Neural progenitor cell (in vitro differentiated cells): ENCODE measurements around the gene CHMP2B. TPM values are rescaled to one million over a fixed set of nuclear protein-coding genes. Genes with fewer than 3 reads are reported as not detected.

ENCODE experiments used
- DNase-seq: peaks from one replicate; pipeline ENCODE4 v3.0.0-alpha.2; 2016; ENCODE audit warnings: low spot score
- H2AFZ ChIP-seq: fragments of 200-600 bp; sonication (generic); replicated peaks from 2 replicates; pipeline ENCODE4 v1.6.1; 2016; ENCODE audit warnings: antibody characterized with exemption
- H3F3A ChIP-seq: fragments of 200-600 bp; sonication (generic); 2 replicates; pipeline ENCODE4 v1.6.1; 2016; ENCODE audit warnings: antibody characterized with exemption, low read depth
- H3K27ac ChIP-seq: fragments of 200-600 bp; sonication (generic); 2 replicates; pipeline ENCODE4 v1.5.1; 2016; ENCODE audit warnings: mild to moderate bottlenecking
- H3K27me3 ChIP-seq: fragments of 200-600 bp; sonication (generic); 2 replicates; pipeline ENCODE4 v1.6.1; 2016; ENCODE audit warnings: mild to moderate bottlenecking, moderate library complexity
- H3K36me3 ChIP-seq: fragments of 200-600 bp; sonication (generic); 2 replicates; pipeline ENCODE4 v1.5.1; 2016
- H3K4me1 ChIP-seq: fragments of 200-600 bp; sonication (generic); 2 replicates; pipeline ENCODE4 v1.6.1; 2016; ENCODE audit warnings: mixed run types
- H3K4me2 ChIP-seq: fragments of 200-600 bp; sonication (generic); 2 replicates; pipeline ENCODE4 v1.6.1; 2016
- H3K4me3 ChIP-seq: fragments of 200-600 bp; sonication (generic); 2 replicates; pipeline ENCODE4 v1.5.1; 2016
- H3K79me2 ChIP-seq: fragments of 200-600 bp; sonication (generic); 2 replicates; pipeline ENCODE4 v1.6.1; 2016; ENCODE audit warnings: low read depth
- H3K9ac ChIP-seq: fragments of 200-600 bp; sonication (generic); 2 replicates; pipeline ENCODE4 v1.6.1; 2016
- H3K9me3 ChIP-seq: fragments of 200-600 bp; sonication (generic); 2 replicates; pipeline ENCODE4 v1.5.1; 2016; ENCODE audit warnings: low read depth
- H4K20me1 ChIP-seq: fragments of 200-600 bp; sonication (generic); 2 replicates; pipeline ENCODE4 v1.6.1; 2016; ENCODE audit warnings: low read depth
- H3K27ac Mint-ChIP-seq: 3 replicates; pipeline ENCODE4 v1.8.0; 2021; ENCODE audit warnings: mixed read lengths
- H3K27me3 Mint-ChIP-seq: 2 replicates; pipeline ENCODE4 v1.8.0; 2022; ENCODE audit warnings: low read depth, mild to moderate bottlenecking, inconsistent platforms, moderate library complexity, mixed read lengths; ENCODE audit not compliant: insufficient read depth
- H3K36me3 Mint-ChIP-seq: 3 replicates; pipeline ENCODE4 v1.8.0; 2021; ENCODE audit warnings: mixed read lengths
- H3K4me1 Mint-ChIP-seq: 3 replicates; pipeline ENCODE4 v1.8.0; 2021; ENCODE audit warnings: mixed read lengths
- H3K4me3 Mint-ChIP-seq: 3 replicates; pipeline ENCODE4 v1.8.0; 2021; ENCODE audit warnings: mild to moderate bottlenecking, moderate library complexity, mixed read lengths
- H3K9me3 Mint-ChIP-seq: 3 replicates; pipeline ENCODE4 v1.8.0; 2020; ENCODE audit warnings: mixed read lengths
- CTCF ChIP-seq: fragments of 200-600 bp; sonication (generic); IDR thresholded peaks from 2 replicates; pipeline ENCODE4 v1.5.1; 2017; ENCODE audit warnings: antibody characterized with exemption, mild to moderate bottlenecking
- EZH2 ChIP-seq: fragments of 200-600 bp; sonication (generic); IDR thresholded peaks from 2 replicates; pipeline ENCODE4 v1.6.1; 2017; ENCODE audit warnings: antibody characterized with exemption, mild to moderate bottlenecking, moderate library complexity
- EZH2phosphoT487 ChIP-seq: fragments of 200-600 bp; sonication (generic); IDR thresholded peaks from 2 replicates; pipeline ENCODE4 v1.6.1; 2017; ENCODE audit warnings: antibody characterized with exemption
- total RNA-seq: library from RNA; depleted of rRNA; stranded (reverse); fragments of >200 nt; gene quantifications from 2 replicates; pipeline ENCODE4 v1.2.3, GENCODE V29; 2015; ENCODE audit warnings: low replicate concordance

The CHMP2B gene
- total RNA-seq, 1 donor from 2014 or later, result 62.4 TPM

- Mint-ChIP-seq H3K36me3 (no peaks in the 10 kb centered on the region), H3K4me1 (peaks cover 4% of the 10 kb centered on the region), H3K4me3 (no peak overlapping the region), H3K9me3 (no peaks in the 10 kb centered on the region), H3K27me3 (no peaks in the 10 kb centered on the region), H3K27ac (no peak overlapping the region)
- no peak overlapping the region for H3K4me2 ChIP-seq
- no peak for DNase-seq
- no peaks in the 10 kb centered on the region for H3F3A ChIP-seq
- no peak overlapping the region for H3K4me3 ChIP-seq
- no peaks in the 10 kb centered on the region for H3K36me3 ChIP-seq
- no peaks in the 10 kb centered on the region for H3K9me3 ChIP-seq
- no peaks in the 10 kb centered on the region for H3K27me3 ChIP-seq
- H3K4me1 ChIP-seq, result no peaks in the 10 kb centered on the region
- no peak overlapping the region for H3K27ac ChIP-seq
- TF ChIP-seq CTCF (no peak), EZH2phosphoT487 (no peak), EZH2 (no peak)
- no peak overlapping the region for H3K9ac ChIP-seq
- H3K79me2 ChIP-seq, result no peaks in the 10 kb centered on the region
- no peak overlapping the region for H2AFZ ChIP-seq
- no peaks in the 10 kb centered on the region for H4K20me1 ChIP-seq
These were observed 45.1 kb upstream of the CHMP2B start for GRCh38 chr3:87182023-87182422.

- Histone ChIP-seq H3F3A (no peaks in the 10 kb centered on the region), H3K4me1 (no peaks in the 10 kb centered on the region), H2AFZ (peak overlapping the region; percentile 55), H3K9me3 (no peaks in the 10 kb centered on the region), H3K9ac (no peak overlapping the region), H3K27me3 (no peaks in the 10 kb centered on the region), H3K79me2 (no peaks in the 10 kb centered on the region), H3K4me3 (no peak overlapping the region), H4K20me1 (no peaks in the 10 kb centered on the region), H3K36me3 (no peaks in the 10 kb centered on the region), H3K27ac (no peak overlapping the region), H3K4me2 (no peak overlapping the region)
- H3K4me1 Mint-ChIP-seq, result peaks cover 4% of the 10 kb centered on the region
- no peak overlapping the region for H3K27ac Mint-ChIP-seq
- no peaks in the 10 kb centered on the region for H3K36me3 Mint-ChIP-seq
- H3K27me3 Mint-ChIP-seq, result no peaks in the 10 kb centered on the region
- no peak overlapping the region for H3K4me3 Mint-ChIP-seq
- no peak for DNase-seq
- no peaks in the 10 kb centered on the region for H3K9me3 Mint-ChIP-seq
- TF ChIP-seq EZH2 (no peak), CTCF (no peak), EZH2phosphoT487 (no peak)
These were observed 40.4 kb upstream of the CHMP2B start for GRCh38 chr3:87186608-87187159.

GRCh38 chr3:87191175-87191574 is 35.9 kb upstream of the CHMP2B start:
- H3K36me3 ChIP-seq, result no peaks in the 10 kb centered on the region
- no peaks in the 10 kb centered on the region for H3K27me3 ChIP-seq
- H3K9ac ChIP-seq, result no peak overlapping the region
- H2AFZ ChIP-seq, result no peak overlapping the region
- H3K9me3 ChIP-seq, result no peaks in the 10 kb centered on the region
- Mint-ChIP-seq H3K9me3 (peaks cover 10% of the 10 kb centered on the region), H3K4me1 (peaks cover 4% of the 10 kb centered on the region), H3K4me3 (no peak overlapping the region), H3K36me3 (no peaks in the 10 kb centered on the region), H3K27me3 (no peaks in the 10 kb centered on the region), H3K27ac (no peak overlapping the region)
- H3K79me2 ChIP-seq, result no peaks in the 10 kb centered on the region
- DNase-seq, result no peak
- H3F3A ChIP-seq, result no peaks in the 10 kb centered on the region
- TF ChIP-seq CTCF, result no peak
- TF ChIP-seq EZH2phosphoT487, result no peak
- H3K27ac ChIP-seq, result no peak overlapping the region
- no peaks in the 10 kb centered on the region for H4K20me1 ChIP-seq
- H3K4me3 ChIP-seq, result no peak overlapping the region
- H3K4me1 ChIP-seq, result no peaks in the 10 kb centered on the region
- H3K4me2 ChIP-seq, result no peak overlapping the region
